Fibroblast of pulmonary artery (primary cell): ENCODE results near the gene PLVAP.

Source experiments
- DNase-seq: peaks from one replicate; pipeline ENCODE4 v3.0.0-alpha.2; 2010; ENCODE audit warnings: low read depth
- H3K4me3 ChIP-seq: replicated peaks from 2 replicates; pipeline ENCODE4 v1.5.1; 2011; ENCODE audit warnings: low read depth, mild to moderate bottlenecking, control low read depth, low read length, moderate library complexity
- TF ChIP-seq, protein P1 (sequence below): IDR thresholded peaks from 2 replicates; pipeline ENCODE4 v1.5.1; 2011; ENCODE audit warnings: mild to moderate bottlenecking, control low read depth, low read length, inconsistent platforms; ENCODE audit errors: missing control alignments

Gene PLVAP

DNA sequence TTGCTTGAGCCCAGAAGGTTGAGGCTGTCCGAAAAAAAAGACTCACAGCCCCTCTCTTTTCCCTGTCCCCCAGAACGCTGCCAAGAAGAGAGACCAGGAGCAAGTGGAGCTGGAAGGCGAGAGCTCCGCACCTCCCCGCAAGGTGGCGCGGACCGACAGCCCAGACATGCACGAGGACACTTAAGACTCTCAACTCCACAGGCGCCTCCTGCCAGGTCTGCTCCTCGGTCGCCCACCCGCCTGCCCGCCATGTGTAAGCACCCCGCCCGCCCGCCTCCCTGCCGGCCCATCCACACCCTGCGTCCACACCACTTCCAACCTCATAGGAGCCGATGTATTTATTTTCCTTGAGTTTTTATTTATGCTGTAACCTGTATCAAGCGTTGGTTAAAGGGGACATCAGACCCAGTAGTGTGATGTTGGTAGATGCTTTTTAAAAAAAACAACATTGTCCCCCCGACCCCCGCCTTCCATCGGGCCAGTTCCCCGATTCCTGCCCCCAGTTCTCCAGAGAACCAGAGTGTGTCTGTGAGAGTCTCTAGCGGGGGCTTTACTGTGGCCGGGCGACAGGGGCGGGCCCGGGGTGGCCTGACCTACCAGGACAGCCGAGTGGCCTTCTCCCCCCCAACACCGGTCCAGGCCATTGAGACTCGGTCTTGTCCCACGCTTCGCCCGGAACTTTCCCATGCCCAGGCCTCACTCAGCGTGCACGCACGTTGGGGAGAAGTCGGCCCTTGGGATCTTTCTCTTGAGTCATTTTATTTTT, 57.5 kb downstream of the PLVAP start:
- DNase-seq: no peak
- no peak overlapping the region for H3K4me3 ChIP-seq
- TF ChIP-seq, protein P1, sequence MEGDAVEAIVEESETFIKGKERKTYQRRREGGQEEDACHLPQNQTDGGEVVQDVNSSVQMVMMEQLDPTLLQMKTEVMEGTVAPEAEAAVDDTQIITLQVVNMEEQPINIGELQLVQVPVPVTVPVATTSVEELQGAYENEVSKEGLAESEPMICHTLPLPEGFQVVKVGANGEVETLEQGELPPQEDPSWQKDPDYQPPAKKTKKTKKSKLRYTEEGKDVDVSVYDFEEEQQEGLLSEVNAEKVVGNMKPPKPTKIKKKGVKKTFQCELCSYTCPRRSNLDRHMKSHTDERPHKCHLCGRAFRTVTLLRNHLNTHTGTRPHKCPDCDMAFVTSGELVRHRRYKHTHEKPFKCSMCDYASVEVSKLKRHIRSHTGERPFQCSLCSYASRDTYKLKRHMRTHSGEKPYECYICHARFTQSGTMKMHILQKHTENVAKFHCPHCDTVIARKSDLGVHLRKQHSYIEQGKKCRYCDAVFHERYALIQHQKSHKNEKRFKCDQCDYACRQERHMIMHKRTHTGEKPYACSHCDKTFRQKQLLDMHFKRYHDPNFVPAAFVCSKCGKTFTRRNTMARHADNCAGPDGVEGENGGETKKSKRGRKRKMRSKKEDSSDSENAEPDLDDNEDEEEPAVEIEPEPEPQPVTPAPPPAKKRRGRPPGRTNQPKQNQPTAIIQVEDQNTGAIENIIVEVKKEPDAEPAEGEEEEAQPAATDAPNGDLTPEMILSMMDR: no peak

DNA sequence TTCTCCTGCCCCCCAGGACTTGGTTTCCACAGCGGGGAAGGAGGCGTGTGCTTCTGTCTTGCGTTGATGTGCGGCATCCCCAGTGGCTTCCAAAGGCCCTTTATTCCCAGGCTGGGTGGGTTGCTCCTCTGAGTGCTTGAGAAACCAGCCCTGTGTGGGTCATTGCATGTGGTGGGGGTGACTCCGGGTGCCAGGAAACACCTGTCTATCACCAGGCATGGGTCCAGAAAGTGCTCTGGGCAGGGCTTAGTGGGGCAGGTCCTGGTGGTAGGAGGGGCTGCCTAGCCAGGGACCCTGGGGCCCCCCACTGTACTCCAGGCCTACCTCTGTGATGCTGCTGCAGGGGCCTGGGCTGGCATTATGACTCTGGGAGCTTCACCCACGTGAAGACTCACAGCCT, 58.2 kb downstream of the PLVAP start:
- H3K4me3 ChIP-seq: no peak overlapping the region
- TF ChIP-seq, protein P1: no peak
- DNase-seq: no peak

DNA sequence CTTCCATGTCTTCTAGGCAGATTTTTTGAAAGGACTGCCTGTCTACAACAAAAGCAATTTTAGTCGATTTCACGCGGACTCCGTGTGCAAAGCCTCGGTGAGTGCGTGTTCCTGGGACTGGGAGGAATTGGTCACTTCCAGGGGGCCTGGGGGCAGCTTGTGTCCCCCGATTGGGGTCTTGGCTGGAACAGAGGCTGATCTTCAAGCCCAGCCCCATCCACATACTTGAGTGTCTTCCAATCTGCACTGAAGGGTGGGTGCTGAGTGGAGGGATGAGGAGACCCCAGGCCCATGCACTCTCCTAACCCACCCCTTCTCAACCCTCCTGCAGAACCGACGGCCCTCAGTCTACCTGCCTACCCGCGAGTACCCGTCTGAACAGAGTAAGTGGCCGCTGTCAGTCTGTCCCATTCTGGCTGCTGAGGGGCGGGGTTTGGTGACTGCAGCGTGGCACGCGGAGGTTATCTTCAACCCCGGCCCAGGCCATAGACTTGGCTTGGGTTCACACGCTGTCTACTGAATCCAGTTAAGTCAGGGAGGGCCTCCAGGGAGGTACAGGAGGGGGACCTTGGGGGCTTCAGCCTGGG, 63.0 kb downstream of the PLVAP start:
- no peak overlapping the region for H3K4me3 ChIP-seq
- no peak for DNase-seq
- TF ChIP-seq, protein P1: no peak

DNA sequence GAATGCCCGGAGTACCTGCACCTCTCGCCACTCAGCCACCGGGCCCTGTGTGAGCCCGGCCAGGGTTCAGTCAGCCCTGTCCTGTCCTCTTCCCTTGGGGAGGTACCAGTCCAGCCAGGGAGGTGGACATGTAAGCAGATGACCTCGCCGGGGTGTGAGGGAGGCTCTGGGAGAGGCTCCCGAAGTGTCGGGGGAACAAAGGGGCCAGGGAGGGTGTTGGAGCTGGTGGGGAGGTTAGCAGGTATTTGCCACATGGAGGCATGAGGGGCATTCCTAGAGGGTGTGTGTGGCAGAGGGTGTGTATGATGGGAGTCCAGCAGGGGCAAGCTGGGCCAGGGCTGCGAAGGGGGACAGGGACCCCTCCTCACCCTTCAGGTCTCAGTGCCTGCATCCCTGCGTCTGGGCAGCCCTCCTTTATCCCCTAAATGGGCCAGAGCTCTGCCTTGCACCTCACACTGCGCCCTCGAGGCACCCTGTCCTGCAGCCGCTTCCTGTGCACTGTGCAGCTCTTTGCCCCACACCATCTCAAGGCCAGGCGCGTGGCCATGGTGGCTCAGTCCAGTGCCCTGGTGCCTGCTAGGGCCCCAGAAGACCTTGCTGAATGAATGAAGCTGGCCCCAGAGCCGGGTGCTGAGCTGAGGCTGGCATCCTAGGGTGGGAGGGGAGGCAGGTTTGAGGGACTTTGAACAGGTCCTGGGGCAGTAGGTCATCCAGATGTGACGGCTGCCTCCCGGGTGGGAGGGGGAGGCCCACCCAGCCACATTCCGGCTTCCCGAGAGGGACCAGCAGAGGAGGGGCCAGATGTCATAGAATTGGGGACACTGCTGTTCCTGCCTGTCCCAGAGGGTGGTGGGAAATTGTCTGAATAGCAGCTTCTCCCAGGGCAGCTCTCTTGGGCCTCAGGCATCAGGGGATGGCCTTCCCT, 64.7 kb downstream of the PLVAP start:
- no peak for DNase-seq
- TF ChIP-seq, protein P1: no peak
- H3K4me3 ChIP-seq: no peak overlapping the region

DNA sequence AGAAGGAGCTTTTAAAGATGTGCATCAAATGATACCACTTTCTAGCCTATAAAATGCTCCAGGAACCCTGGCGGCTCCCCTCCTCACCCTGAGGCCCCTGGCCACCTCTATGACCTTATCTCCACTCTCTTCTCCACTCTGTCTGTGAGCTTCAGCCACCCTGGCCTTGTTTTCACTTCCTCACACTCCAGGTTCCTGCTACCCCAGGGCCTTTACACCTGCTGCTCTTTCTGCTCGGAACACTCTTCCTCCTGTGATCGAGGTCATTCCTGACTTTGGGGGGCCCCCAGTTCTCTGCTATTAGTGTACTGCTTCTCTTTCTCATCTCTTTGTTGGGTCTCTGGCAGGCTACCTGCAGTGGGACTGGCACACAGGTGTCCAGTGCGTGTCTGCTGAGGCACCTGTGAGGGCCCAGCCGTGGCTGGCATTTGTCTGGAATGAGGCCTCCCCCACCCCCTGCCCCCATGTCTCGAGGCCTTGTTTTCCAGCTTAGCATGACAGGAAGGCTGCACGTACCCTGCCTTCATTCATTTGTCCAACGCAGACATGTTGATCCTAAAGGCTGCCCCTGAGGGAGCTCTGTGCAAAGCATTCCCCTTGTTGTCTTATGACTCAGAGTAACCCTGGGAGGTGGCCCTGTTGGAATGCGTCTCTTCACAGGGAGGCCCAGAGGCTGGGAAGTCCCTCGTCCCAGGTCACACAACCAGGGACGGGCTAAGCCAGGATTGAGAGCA, 65.5 kb downstream of the PLVAP start:
- DNase-seq: peak; percentile 64
- TF ChIP-seq, protein P1: no peak
- H3K4me3 ChIP-seq: no peak overlapping the region

DNA sequence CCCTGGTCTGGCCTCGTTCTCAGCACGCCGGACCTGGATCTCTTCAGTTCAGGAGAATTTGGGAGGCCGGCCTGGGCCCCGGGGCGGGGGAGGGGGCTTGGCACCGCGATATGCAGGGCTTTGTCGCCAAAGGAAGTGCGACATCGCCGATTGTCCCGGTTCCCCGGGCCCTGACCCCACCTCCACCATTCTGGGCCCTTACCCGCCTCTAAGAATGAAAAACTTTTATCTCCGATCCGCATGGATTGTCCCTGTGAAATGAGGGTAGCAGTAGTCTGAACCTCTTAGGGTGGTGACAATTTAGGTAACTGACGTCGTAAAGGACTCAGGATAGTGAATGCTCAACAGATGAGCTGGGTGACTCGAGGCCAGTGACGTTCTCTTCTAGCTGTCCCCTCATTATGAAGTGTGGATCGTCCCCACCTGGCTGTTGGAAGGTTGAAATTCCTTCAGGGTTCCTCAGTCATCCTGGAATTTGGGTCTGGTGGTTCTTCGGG, 67.1 kb downstream of the PLVAP start:
- TF ChIP-seq, protein P1: no peak
- DNase-seq: no peak
- H3K4me3 ChIP-seq: peak overlapping the region; percentile 97
